Peyer's patch (tissue), 4 donors: ENCODE measurements around the gene TTBK2. TPM values are rescaled to one million over a fixed set of nuclear protein-coding genes. Genes with fewer than 3 reads are reported as not detected.
"Not testable (repeated sequence)": the region's sequence is repeated elsewhere in the genome, so short reads cannot be mapped to it uniquely, and the experiment has no call there.

Experiments
- DNase-seq, 3 donors: peaks; one replicate each; pipeline ENCODE4 v3.0.0-alpha.2; 2017 to 2019
- H3K27ac ChIP-seq, 4 donors: fragments of 200-600 bp; sonication (generic); one replicate each; pipeline ENCODE4 v1.5.1; 2016 to 2019
- H3K27me3 ChIP-seq, 2 donors: fragments of 200-600 bp; sonication (generic); one replicate each; pipeline ENCODE4 v1.5.1; 2019
- H3K36me3 ChIP-seq, 3 donors: fragments of 200-600 bp; sonication (generic); one replicate each; pipeline ENCODE4 v1.5.1; 2016 to 2019
- H3K4me1 ChIP-seq, 4 donors: fragments of 200-600 bp; sonication (generic); one replicate each; pipeline ENCODE4 v1.5.1; 2016 to 2019
- H3K4me3 ChIP-seq, 4 donors: fragments of 200-600 bp; sonication (generic); 1 replicate in 3 of 4; 2 replicates in 1 of 4; pipeline ENCODE4 v1.5.1; 2016 to 2019; ENCODE audit warnings: mild to moderate bottlenecking in 1 of 4
- H3K9me3 ChIP-seq, 4 donors: fragments of 200-600 bp; sonication (generic); one replicate each; pipeline ENCODE4 v1.5.1; 2016 to 2019; ENCODE audit warnings: mild to moderate bottlenecking in 1 of 4
- CTCF ChIP-seq, 6 experiments: fragments of 450-650 bp in 4 of 6; fragments of 200-600 bp in 2 of 6; sonication (generic) in 1 of 6; IDR thresholded peaks; one replicate each; pipeline ENCODE4 v1.5.1; 2017 to 2019; ENCODE audit warnings: antibody characterized with exemption in 6 of 6, mild to moderate bottlenecking in 3 of 6, moderate library complexity in 1 of 6
- POLR2A ChIP-seq, 2 donors: fragments of 450-650 bp; IDR thresholded peaks; one replicate each; pipeline ENCODE4 v1.5.1; 2017; ENCODE audit warnings: antibody characterized with exemption in 2 of 2, mild to moderate bottlenecking in 2 of 2, moderate library complexity in 2 of 2
- total RNA-seq, 4 donors: library from RNA; depleted of rRNA; stranded (reverse); fragments of >200 nt; gene quantifications; one replicate each; pipeline ENCODE4 v1.1.0, GENCODE V29; 2016

TTBK2 gene
- total RNA-seq, 4 donors from 2014 or later: 4.7 to 21.5 (median 13.3) TPM

- DNase-seq: no peak
- Histone ChIP-seq H3K27me3 (no peaks in the 10 kb centered on the region), H3K27ac (no peak overlapping the region), H3K36me3 (peaks cover 0 to 6% (median 0%) of the 10 kb centered on the region in 3 donors), H3K4me3 (no peak overlapping the region), H3K9me3 (no peaks in the 10 kb centered on the region), H3K4me1 (no peaks in the 10 kb centered on the region)
- no peak for TF ChIP-seq CTCF (IDR thresholded peaks at IDR 0.05)
- no peak for TF ChIP-seq POLR2A (IDR thresholded peaks at IDR 0.05)
These were observed 137.9 kb downstream of the TTBK2 start for GRCh38 chr15:42782716-42783115.

GRCh38 chr15:42775416-42775815 is 145.2 kb downstream of the TTBK2 start:
- no peaks in the 10 kb centered on the region for H3K27me3 ChIP-seq
- DNase-seq: no peak
- TF ChIP-seq CTCF (IDR thresholded peaks at IDR 0.05) (no peak), POLR2A (IDR thresholded peaks at IDR 0.05) (no peak)
- peaks cover 0 to 12% (median 0%) of the 10 kb centered on the region in 3 donors for H3K36me3 ChIP-seq
- H3K4me3 ChIP-seq: no peak overlapping the region
- no peak overlapping the region for H3K27ac ChIP-seq
- no peaks in the 10 kb centered on the region for H3K9me3 ChIP-seq
- H3K4me1 ChIP-seq: no peaks in the 10 kb centered on the region

DNA sequence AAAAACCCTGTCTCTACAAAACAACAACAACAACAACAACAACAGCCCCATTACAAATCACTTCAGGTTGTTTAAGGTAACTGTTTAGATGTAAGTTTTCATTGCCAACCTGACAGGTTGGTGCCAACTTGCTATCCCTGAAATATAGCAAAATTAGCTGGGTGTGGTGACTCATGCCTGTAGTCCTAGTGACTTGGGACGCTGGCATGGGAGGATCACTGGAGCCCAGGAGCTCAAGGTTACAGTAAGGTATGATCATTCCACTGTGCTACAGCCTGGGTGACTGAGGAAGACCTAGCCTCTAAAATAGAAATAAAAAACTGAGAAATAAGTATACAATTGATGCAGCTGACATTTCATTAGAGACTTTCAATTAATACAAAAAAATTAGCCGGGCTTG is 147.7 kb downstream of the TTBK2 start:
- Histone ChIP-seq H3K36me3 (peaks cover 0 to 12% (median 0%) of the 10 kb centered on the region in 3 donors), H3K4me3 (no peak overlapping the region), H3K27ac (no peak overlapping the region), H3K4me1 (no peaks in the 10 kb centered on the region), H3K27me3 (no peaks in the 10 kb centered on the region), H3K9me3 (no peaks in the 10 kb centered on the region)
- no peak for DNase-seq
- no peak for TF ChIP-seq CTCF (IDR thresholded peaks at IDR 0.05)
- no peak for TF ChIP-seq POLR2A (IDR thresholded peaks at IDR 0.05)

DNA sequence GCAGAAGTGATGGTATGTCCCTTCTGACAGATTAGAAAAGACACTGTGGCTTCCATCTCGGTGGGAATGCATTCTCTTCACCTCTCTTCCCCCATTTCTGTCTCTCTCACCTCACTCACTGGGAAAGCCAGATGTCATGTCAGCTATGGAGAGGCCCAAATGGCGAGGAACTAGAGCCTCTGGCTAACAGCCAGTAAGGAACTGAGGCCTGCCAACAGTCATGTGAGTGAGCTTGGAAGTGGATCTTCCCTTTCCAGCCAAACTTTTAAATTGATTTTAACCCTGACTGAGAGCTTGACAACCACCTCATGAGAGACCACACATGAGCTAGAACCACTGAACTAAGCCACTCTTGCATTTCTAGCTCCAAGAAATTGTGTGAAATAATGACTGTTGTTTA is 148.4 kb downstream of the TTBK2 start:
- DNase-seq: no peak
- H3K4me1 ChIP-seq: no peaks in the 10 kb centered on the region
- H3K36me3 ChIP-seq: peaks cover 0 to 12% (median 0%) of the 10 kb centered on the region in 3 donors
- no peak overlapping the region for H3K27ac ChIP-seq
- TF ChIP-seq POLR2A (IDR thresholded peaks at IDR 0.05) (no peak), CTCF (IDR thresholded peaks at IDR 0.05) (no peak)
- no peaks in the 10 kb centered on the region for H3K27me3 ChIP-seq
- H3K9me3 ChIP-seq: no peaks in the 10 kb centered on the region
- H3K4me3 ChIP-seq: no peak overlapping the region

DNA sequence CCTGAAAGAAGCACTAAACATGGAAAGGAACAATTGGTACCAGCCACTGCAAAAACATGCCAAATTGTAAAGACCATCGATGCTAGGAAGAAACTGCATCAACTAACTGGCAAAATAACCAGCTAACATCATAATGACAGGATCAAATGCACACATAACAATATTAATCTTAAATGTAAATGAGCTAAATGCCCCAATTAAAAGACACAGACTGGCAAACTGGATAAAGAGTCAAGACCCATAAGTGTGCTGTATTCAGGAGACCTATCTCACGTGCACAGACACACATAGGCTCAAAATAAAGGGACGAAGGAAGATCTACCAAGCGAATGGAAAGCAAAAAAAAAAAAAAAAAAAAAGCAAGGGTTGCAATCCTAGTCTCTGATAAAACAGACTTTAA is 154.5 kb downstream of the TTBK2 start:
- H3K9me3 ChIP-seq, DNase-seq, H3K4me3 ChIP-seq, H3K36me3 ChIP-seq, H3K27me3 ChIP-seq, H3K4me1 ChIP-seq, H3K27ac ChIP-seq: not testable (repeated sequence)

DNA sequence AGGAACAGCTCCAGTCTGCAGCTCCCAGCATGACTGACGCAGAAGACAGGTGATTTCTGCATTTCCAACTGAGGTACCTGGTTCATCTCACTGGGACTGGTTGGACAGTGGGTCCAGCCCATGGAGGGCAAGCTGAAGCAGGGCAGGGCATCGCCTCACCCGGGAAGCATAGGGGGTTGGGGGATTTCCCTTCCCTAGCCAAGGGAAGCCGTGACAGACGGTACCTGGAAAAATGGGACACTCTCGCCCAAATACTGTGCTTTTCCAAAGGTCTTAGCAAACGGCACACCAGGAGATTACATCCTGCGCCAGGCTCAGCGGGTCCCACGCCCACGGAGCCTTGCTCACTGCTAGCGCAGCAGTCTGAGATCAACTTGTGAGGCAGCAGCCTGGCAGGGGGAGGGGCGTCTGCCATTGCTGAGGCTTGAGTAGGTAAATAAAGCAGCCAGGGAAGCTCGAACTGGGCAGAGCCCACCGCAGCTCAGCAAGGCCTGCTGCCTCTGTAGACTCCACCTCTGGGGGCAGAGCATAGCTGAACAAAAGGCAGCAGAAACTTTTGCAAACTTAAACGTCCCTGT is 156.3 kb downstream of the TTBK2 start:
- DNase-seq, H3K9me3 ChIP-seq, H3K27me3 ChIP-seq: not testable (repeated sequence)

GRCh38 chr15:42761813-42762212 is 158.8 kb downstream of the TTBK2 start:
- not testable (repeated sequence) for H3K4me3 ChIP-seq

More for the DNA sequence above, 156.3 kb downstream of the TTBK2 start:
- not testable (repeated sequence) for H3K4me1 ChIP-seq, H3K4me3 ChIP-seq, H3K27ac ChIP-seq, H3K36me3 ChIP-seq

More at GRCh38 chr15:42761813-42762212, 158.8 kb downstream of the TTBK2 start:
- DNase-seq, H3K27me3 ChIP-seq, H3K4me1 ChIP-seq, H3K36me3 ChIP-seq, H3K9me3 ChIP-seq, H3K27ac ChIP-seq: not testable (repeated sequence)
